ENCODE measurements around the gene TKT.

The TKT gene

GRCh38 chr3:53191836-53192480 lies 63.9 kb downstream of the TKT start:
- Histone ChIP-seq H2AK5ac (ENCODE audit: low read depth, low read length) (no peak overlapping the region), H2BK12ac (ENCODE audit: low read length) (no peak overlapping the region), H3K4me1 (ENCODE audit: control insufficient read depth in 2 of 2, insufficient read depth in 1 of 2, low read depth in 1 of 2, low read length in 2 of 2) (peaks cover 6 to 14% of the 10 kb centered on the region in 2 donors), H3K9me3 (replicated peaks in 1 of 2; ENCODE audit: control insufficient read depth in 2 of 2, insufficient read depth in 1 of 2, low read depth in 1 of 2, low read length in 2 of 2) (no peaks in the 10 kb centered on the region), H3K9ac (ENCODE audit: low read depth, low read length, poor library complexity) (no peak overlapping the region), H3K14ac (ENCODE audit: low read length) (no peak overlapping the region), H3K18ac (ENCODE audit: low read length) (no peak overlapping the region), H2BK5ac (ENCODE audit: low read length) (no peak overlapping the region), H3K79me1 (ENCODE audit: low read depth, low read length) (no peaks in the 10 kb centered on the region), H3K4me2 (ENCODE audit: insufficient read depth, low read length, poor library complexity, severe bottlenecking) (no peak overlapping the region), H3K4me3 (ENCODE audit: low read length in 2 of 2) (peak overlapping the region in 1 of 2 donors; percentile 54), H3K27me3 (ENCODE audit: control insufficient read depth in 3 of 3, insufficient read depth in 3 of 3, low read depth in 1 of 3, low read length in 3 of 3) (peaks cover 0 to 24% (median 0%) of the 10 kb centered on the region in 3 experiments), H3K23ac (ENCODE audit: low read depth, low read length, poor library complexity) (no peak overlapping the region), H3K27ac (replicated peaks; ENCODE audit: low read length) (no peak overlapping the region), H2BK120ac (ENCODE audit: low read depth, low read length) (no peak overlapping the region), H3K4ac (ENCODE audit: low read length) (no peak overlapping the region), H4K91ac (ENCODE audit: low read depth, low read length, poor library complexity) (no peak overlapping the region), H4K8ac (ENCODE audit: low read depth, low read length) (no peak overlapping the region), H2BK15ac (ENCODE audit: low read length) (no peak overlapping the region), H2AFZ (ENCODE audit: low read length) (no peak overlapping the region), H3K36me3 (replicated peaks in 1 of 2; ENCODE audit: control insufficient read depth in 2 of 2, insufficient read depth in 2 of 2, low read length in 2 of 2) (peaks cover 0 to 2% of the 10 kb centered on the region in 2 donors)
- DNase-seq (ENCODE audit: low spot score): no peak
- WGBS, 2 donors (ENCODE audit: extremely low coverage in 2 of 2, insufficient read length in 2 of 2, insufficient replicate concordance in 1 of 2): no CpG with 5 or more reads among the region's 16 CpGs

DNA sequence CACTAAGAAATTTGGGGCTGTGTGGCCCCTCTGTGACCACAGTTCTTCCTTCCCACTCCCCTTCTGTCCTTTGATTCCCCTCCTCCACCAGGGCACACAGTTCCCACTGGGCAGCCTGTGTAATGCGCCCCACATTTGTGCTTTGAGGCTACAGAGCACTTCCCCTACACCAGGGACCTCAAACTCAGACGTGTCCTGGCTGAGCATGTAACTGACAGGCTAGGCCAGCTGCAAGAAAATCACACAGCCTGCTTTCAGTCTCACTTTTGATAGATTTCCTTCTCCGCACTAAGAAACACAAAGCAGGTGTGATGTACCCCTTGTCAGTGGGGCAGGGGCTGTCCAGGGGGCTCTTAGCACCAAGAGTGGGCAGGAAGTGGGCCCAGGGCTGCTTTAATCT lies 65.2 kb downstream of the TKT start:
- Histone ChIP-seq H3K9me3 (replicated peaks in 1 of 2; ENCODE audit: control insufficient read depth in 2 of 2, insufficient read depth in 1 of 2, low read depth in 1 of 2, low read length in 2 of 2) (no peaks in the 10 kb centered on the region), H3K9ac (ENCODE audit: low read depth, low read length, poor library complexity) (no peak overlapping the region), H3K4me2 (ENCODE audit: insufficient read depth, low read length, poor library complexity, severe bottlenecking) (no peak overlapping the region), H3K18ac (ENCODE audit: low read length) (no peak overlapping the region), H2BK5ac (ENCODE audit: low read length) (no peak overlapping the region), H2AK5ac (ENCODE audit: low read depth, low read length) (no peak overlapping the region), H3K27ac (replicated peaks; ENCODE audit: low read length) (no peak overlapping the region), H3K23ac (ENCODE audit: low read depth, low read length, poor library complexity) (no peak overlapping the region), H4K8ac (ENCODE audit: low read depth, low read length) (no peak overlapping the region), H2BK120ac (ENCODE audit: low read depth, low read length) (no peak overlapping the region), H3K27me3 (ENCODE audit: control insufficient read depth in 3 of 3, insufficient read depth in 3 of 3, low read depth in 1 of 3, low read length in 3 of 3) (peaks cover 0 to 24% (median 0%) of the 10 kb centered on the region in 3 experiments), H3K4me1 (ENCODE audit: control insufficient read depth in 2 of 2, insufficient read depth in 1 of 2, low read depth in 1 of 2, low read length in 2 of 2) (peaks cover 6 to 11% of the 10 kb centered on the region in 2 donors), H4K91ac (ENCODE audit: low read depth, low read length, poor library complexity) (no peak overlapping the region), H2AFZ (ENCODE audit: low read length) (no peak overlapping the region), H3K14ac (ENCODE audit: low read length) (no peak overlapping the region), H3K36me3 (replicated peaks in 1 of 2; ENCODE audit: control insufficient read depth in 2 of 2, insufficient read depth in 2 of 2, low read length in 2 of 2) (peaks cover 0 to 6% of the 10 kb centered on the region in 2 donors), H2BK12ac (ENCODE audit: low read length) (no peak overlapping the region), H2BK15ac (ENCODE audit: low read length) (no peak overlapping the region), H3K79me1 (ENCODE audit: low read depth, low read length) (no peaks in the 10 kb centered on the region), H3K4me3 (ENCODE audit: low read length in 2 of 2) (no peak overlapping the region), H3K4ac (ENCODE audit: low read length) (no peak overlapping the region)
- DNase-seq (ENCODE audit: low spot score): no peak
- no CpG with 5 or more reads among the region's 3 CpGs for WGBS, 2 donors (ENCODE audit: extremely low coverage in 2 of 2, insufficient read length in 2 of 2, insufficient replicate concordance in 1 of 2)

- peaks cover 6 to 8% of the 10 kb centered on the region in 2 donors for H3K4me1 ChIP-seq (ENCODE audit: control insufficient read depth in 2 of 2, insufficient read depth in 1 of 2, low read depth in 1 of 2, low read length in 2 of 2)
These were observed 66.5 kb downstream of the TKT start for GRCh38 chr3:53189276-53189675.

GRCh38 chr3:53188720-53189119 lies 67.1 kb downstream of the TKT start:
- H3K14ac ChIP-seq (ENCODE audit: low read length): no peak overlapping the region
- no peak overlapping the region for H2AFZ ChIP-seq (ENCODE audit: low read length)
- WGBS, 2 donors (ENCODE audit: extremely low coverage in 2 of 2, insufficient read length in 2 of 2, insufficient replicate concordance in 1 of 2): no CpG with 5 or more reads among the region's 13 CpGs

More at GRCh38 chr3:53189276-53189675, 66.5 kb downstream of the TKT start:
- no peak overlapping the region for H3K27ac ChIP-seq (replicated peaks; ENCODE audit: low read length)
- H3K23ac ChIP-seq (ENCODE audit: low read depth, low read length, poor library complexity): no peak overlapping the region
- no peak overlapping the region for H2BK12ac ChIP-seq (ENCODE audit: low read length)
- no peak overlapping the region for H2AK5ac ChIP-seq (ENCODE audit: low read depth, low read length)
- no peak overlapping the region for H2BK5ac ChIP-seq (ENCODE audit: low read length)
- no peak overlapping the region for H3K9ac ChIP-seq (ENCODE audit: low read depth, low read length, poor library complexity)
- H4K8ac ChIP-seq (ENCODE audit: low read depth, low read length): no peak overlapping the region
- H3K4ac ChIP-seq (ENCODE audit: low read length): no peak overlapping the region
- DNase-seq (ENCODE audit: low spot score): no peak
- H2AFZ ChIP-seq (ENCODE audit: low read length): no peak overlapping the region
- WGBS, 2 donors (ENCODE audit: extremely low coverage in 2 of 2, insufficient read length in 2 of 2, insufficient replicate concordance in 1 of 2): no CpG with 5 or more reads among the region's 3 CpGs
- H3K9me3 ChIP-seq (replicated peaks in 1 of 2; ENCODE audit: control insufficient read depth in 2 of 2, insufficient read depth in 1 of 2, low read depth in 1 of 2, low read length in 2 of 2): no peaks in the 10 kb centered on the region
- H2BK15ac ChIP-seq (ENCODE audit: low read length): no peak overlapping the region
- no peak overlapping the region for H4K91ac ChIP-seq (ENCODE audit: low read depth, low read length, poor library complexity)
- no peaks in the 10 kb centered on the region for H3K79me1 ChIP-seq (ENCODE audit: low read depth, low read length)
- no peak overlapping the region for H2BK120ac ChIP-seq (ENCODE audit: low read depth, low read length)
- H3K14ac ChIP-seq (ENCODE audit: low read length): no peak overlapping the region
- no peak overlapping the region for H3K4me3 ChIP-seq (ENCODE audit: low read length in 2 of 2)
- peaks cover 0 to 8% of the 10 kb centered on the region in 2 donors for H3K36me3 ChIP-seq (replicated peaks in 1 of 2; ENCODE audit: control insufficient read depth in 2 of 2, insufficient read depth in 2 of 2, low read length in 2 of 2)
- no peak overlapping the region for H3K18ac ChIP-seq (ENCODE audit: low read length)
- H3K4me2 ChIP-seq (ENCODE audit: insufficient read depth, low read length, poor library complexity, severe bottlenecking): no peak overlapping the region
- H3K27me3 ChIP-seq (ENCODE audit: control insufficient read depth in 3 of 3, insufficient read depth in 3 of 3, low read depth in 1 of 3, low read length in 3 of 3): peaks cover 0 to 10% (median 0%) of the 10 kb centered on the region in 3 experiments

More at GRCh38 chr3:53188720-53189119, 67.1 kb downstream of the TKT start:
- no peak overlapping the region for H3K4me3 ChIP-seq (ENCODE audit: low read length in 2 of 2)
- H3K23ac ChIP-seq (ENCODE audit: low read depth, low read length, poor library complexity): no peak overlapping the region
- H3K36me3 ChIP-seq (replicated peaks in 1 of 2; ENCODE audit: control insufficient read depth in 2 of 2, insufficient read depth in 2 of 2, low read length in 2 of 2): peaks cover 0 to 8% of the 10 kb centered on the region in 2 donors
- no peak overlapping the region for H3K27ac ChIP-seq (replicated peaks; ENCODE audit: low read length)
- peaks cover 0 to 6% (median 0%) of the 10 kb centered on the region in 3 experiments for H3K27me3 ChIP-seq (ENCODE audit: control insufficient read depth in 3 of 3, insufficient read depth in 3 of 3, low read depth in 1 of 3, low read length in 3 of 3)
- no peak for DNase-seq (ENCODE audit: low spot score)
- H2BK5ac ChIP-seq (ENCODE audit: low read length): no peak overlapping the region
- H4K91ac ChIP-seq (ENCODE audit: low read depth, low read length, poor library complexity): no peak overlapping the region
- no peak overlapping the region for H2BK120ac ChIP-seq (ENCODE audit: low read depth, low read length)
- H3K79me1 ChIP-seq (ENCODE audit: low read depth, low read length): no peaks in the 10 kb centered on the region
- H3K9ac ChIP-seq (ENCODE audit: low read depth, low read length, poor library complexity): no peak overlapping the region
- no peak overlapping the region for H3K4ac ChIP-seq (ENCODE audit: low read length)
- H3K9me3 ChIP-seq (replicated peaks in 1 of 2; ENCODE audit: control insufficient read depth in 2 of 2, insufficient read depth in 1 of 2, low read depth in 1 of 2, low read length in 2 of 2): no peaks in the 10 kb centered on the region
- H2BK12ac ChIP-seq (ENCODE audit: low read length): no peak overlapping the region
- no peak overlapping the region for H3K4me2 ChIP-seq (ENCODE audit: insufficient read depth, low read length, poor library complexity, severe bottlenecking)
- H3K4me1 ChIP-seq (ENCODE audit: control insufficient read depth in 2 of 2, insufficient read depth in 1 of 2, low read depth in 1 of 2, low read length in 2 of 2): peaks cover 3% of the 10 kb centered on the region in 2 donors
- H3K18ac ChIP-seq (ENCODE audit: low read length): no peak overlapping the region
- H2AK5ac ChIP-seq (ENCODE audit: low read depth, low read length): no peak overlapping the region
- no peak overlapping the region for H2BK15ac ChIP-seq (ENCODE audit: low read length)
- no peak overlapping the region for H4K8ac ChIP-seq (ENCODE audit: low read depth, low read length)
